Trophoblast cell (in vitro differentiated cells and primary cell): ENCODE measurements around the gene ENDOU.
A peak's percentile ranks its signal among the peaks of the same experiment; 100 is the strongest.

Source experiments
- DNase-seq, 2 donors: peaks; one replicate each; pipeline ENCODE4 v3.0.0-alpha.2; 2016
- H2AFZ ChIP-seq: 2 replicates; pipeline ENCODE4 v1.6.1; 2013; ENCODE audit warnings: low read length, moderate library complexity, mild to moderate bottlenecking; ENCODE audit not compliant: insufficient read depth, poor library complexity
- H2AK5ac ChIP-seq: 2 replicates; pipeline ENCODE4 v1.6.1; 2013; ENCODE audit warnings: mild to moderate bottlenecking, low read length
- H2BK120ac ChIP-seq: 2 replicates; pipeline ENCODE4 v1.6.1; 2013; ENCODE audit warnings: low read length, mild to moderate bottlenecking, moderate library complexity; ENCODE audit not compliant: insufficient read depth, poor library complexity
- H2BK12ac ChIP-seq: 2 replicates; pipeline ENCODE4 v1.6.1; 2013; ENCODE audit warnings: mild to moderate bottlenecking, low read length, moderate library complexity
- H2BK5ac ChIP-seq: 2 replicates; pipeline ENCODE4 v1.6.1; 2013; ENCODE audit warnings: low read length, low read depth, moderate library complexity, mild to moderate bottlenecking; ENCODE audit not compliant: poor library complexity
- H3K14ac ChIP-seq: 2 replicates; pipeline ENCODE4 v1.6.1; 2013; ENCODE audit warnings: mild to moderate bottlenecking, low read length
- H3K18ac ChIP-seq: 2 replicates; pipeline ENCODE4 v1.6.1; 2013; ENCODE audit warnings: mild to moderate bottlenecking, low read length
- H3K23ac ChIP-seq: 2 replicates; pipeline ENCODE4 v1.6.1; 2013; ENCODE audit warnings: low read length
- H3K27ac ChIP-seq: 2 replicates; pipeline ENCODE4 v1.5.1; 2013; ENCODE audit warnings: low read depth, mild to moderate bottlenecking, inconsistent platforms, low read length, moderate library complexity
- H3K27me3 ChIP-seq: 2 replicates; pipeline ENCODE4 v1.6.1; 2013; ENCODE audit warnings: inconsistent platforms, mild to moderate bottlenecking, low read length, moderate library complexity; ENCODE audit not compliant: insufficient read depth
- H3K36me3 ChIP-seq, 2 experiments: 1 replicate in 1 of 2; 2 replicates in 1 of 2; pipeline ENCODE4 v1.6.1; 2013; ENCODE audit warnings: low read length in 2 of 2, mild to moderate bottlenecking in 2 of 2, moderate library complexity in 1 of 2; ENCODE audit not compliant: insufficient read depth in 2 of 2, control insufficient read depth in 1 of 2
- H3K4ac ChIP-seq: 2 replicates; pipeline ENCODE4 v1.6.1; 2013; ENCODE audit warnings: low read depth, mild to moderate bottlenecking, low read length, moderate library complexity
- H3K4me1 ChIP-seq, 2 experiments: 1 replicate in 1 of 2; 2 replicates in 1 of 2; pipeline ENCODE4 v1.6.1; 2013; ENCODE audit warnings: low read length in 2 of 2, mild to moderate bottlenecking in 2 of 2, moderate library complexity in 1 of 2; ENCODE audit not compliant: insufficient read depth in 2 of 2, control insufficient read depth in 1 of 2
- H3K4me2 ChIP-seq: 2 replicates; pipeline ENCODE4 v1.6.1; 2013; ENCODE audit warnings: inconsistent platforms, mild to moderate bottlenecking, low read length, moderate library complexity
- H3K4me3 ChIP-seq: 2 replicates; pipeline ENCODE4 v1.5.1; 2013; ENCODE audit warnings: mild to moderate bottlenecking, low read depth, low read length, inconsistent platforms
- H3K79me1 ChIP-seq: one replicate; pipeline ENCODE4 v1.6.1; 2013; ENCODE audit warnings: low read length
- H3K79me2 ChIP-seq: 2 replicates; pipeline ENCODE4 v1.6.1; 2013; ENCODE audit warnings: low read length, mild to moderate bottlenecking; ENCODE audit not compliant: control insufficient read depth, insufficient read depth, poor library complexity
- H3K9ac ChIP-seq: 2 replicates; pipeline ENCODE4 v1.6.1; 2013; ENCODE audit warnings: mild to moderate bottlenecking, low read length
- H3K9me3 ChIP-seq: 2 replicates; pipeline ENCODE4 v1.6.1; 2013; ENCODE audit warnings: low read depth, mild to moderate bottlenecking, control low read depth, inconsistent platforms, low read length; ENCODE audit not compliant: insufficient read depth
- H4K12ac ChIP-seq: 2 replicates; pipeline ENCODE4 v1.6.1; 2013; ENCODE audit warnings: low read depth, mild to moderate bottlenecking, low read length, moderate library complexity
- H4K8ac ChIP-seq: 2 replicates; pipeline ENCODE4 v1.6.1; 2013; ENCODE audit warnings: low read depth, mild to moderate bottlenecking, low read length, moderate library complexity
- H4K91ac ChIP-seq: one replicate; pipeline ENCODE4 v1.6.1; 2013; ENCODE audit warnings: low read depth, mild to moderate bottlenecking, low read length, moderate library complexity
- WGBS: extraction: QIAGEN DNeasy Blood & Tissue Kit; methylation state at CpG from one replicate; pipeline ENCODE4 v1.1.7; 2013; ENCODE audit warnings: missing lambda C conversion rate; ENCODE audit not compliant: insufficient read length, insufficient coverage; ENCODE audit errors: extremely low coverage; 5-methylcytosine and 5-hydroxymethylcytosine counted together

Gene ENDOU

GRCh38 chr12:47710278-47710677 is 15.0 kb downstream of the ENDOU start:
- Histone ChIP-seq H4K91ac (no peak overlapping the region), H3K79me1 (peaks cover 4% of the 10 kb centered on the region), H3K4me1 (no peaks in the 10 kb centered on the region), H3K4ac (no peak overlapping the region), H3K36me3 (no peaks in the 10 kb centered on the region), H4K12ac (no peak overlapping the region), H3K9me3 (no peaks in the 10 kb centered on the region), H3K14ac (no peak overlapping the region), H2BK120ac (no peak overlapping the region), H2BK12ac (no peak overlapping the region), H3K27me3 (no peaks in the 10 kb centered on the region), H3K79me2 (peaks cover 5% of the 10 kb centered on the region), H3K27ac (no peak overlapping the region), H2BK5ac (no peak overlapping the region), H3K9ac (no peak overlapping the region), H3K4me3 (no peak overlapping the region), H3K18ac (no peak overlapping the region), H2AK5ac (no peak overlapping the region), H3K4me2 (no peak overlapping the region), H3K23ac (no peak overlapping the region), H4K8ac (no peak overlapping the region), H2AFZ (no peak overlapping the region)
- DNase-seq = peak in 1 of 2 donors; percentile 20

- no peak overlapping the region for H4K8ac ChIP-seq
- no peak overlapping the region for H3K14ac ChIP-seq
- no peak overlapping the region for H4K12ac ChIP-seq
- H3K4me2 ChIP-seq = no peak overlapping the region
- H3K4me3 ChIP-seq = no peak overlapping the region
- H3K23ac ChIP-seq = no peak overlapping the region
- H2BK12ac ChIP-seq = no peak overlapping the region
- no peak overlapping the region for H3K27ac ChIP-seq
- H3K36me3 ChIP-seq = no peaks in the 10 kb centered on the region
- peaks cover 4% of the 10 kb centered on the region for H3K79me1 ChIP-seq
- no peaks in the 10 kb centered on the region for H3K4me1 ChIP-seq
- WGBS = no CpG with 5 or more reads among the region's 2 CpGs
- DNase-seq = no peak
- H2AFZ ChIP-seq = no peak overlapping the region
- no peak overlapping the region for H3K18ac ChIP-seq
- H3K79me2 ChIP-seq = peaks cover 6% of the 10 kb centered on the region
- no peak overlapping the region for H4K91ac ChIP-seq
- no peaks in the 10 kb centered on the region for H3K27me3 ChIP-seq
- H2BK120ac ChIP-seq = no peak overlapping the region
- H3K4ac ChIP-seq = no peak overlapping the region
- no peak overlapping the region for H2AK5ac ChIP-seq
- no peak overlapping the region for H2BK5ac ChIP-seq
- H3K9ac ChIP-seq = no peak overlapping the region
- no peaks in the 10 kb centered on the region for H3K9me3 ChIP-seq
Measured at GRCh38 chr12:47709671-47710070, 15.6 kb downstream of the ENDOU start.

- DNase-seq = peak in 1 of 2 donors; percentile 50
- Histone ChIP-seq H3K9me3 (no peaks in the 10 kb centered on the region), H3K23ac (no peak overlapping the region), H2BK12ac (no peak overlapping the region), H2AFZ (no peak overlapping the region), H3K79me1 (peaks cover 4% of the 10 kb centered on the region), H2BK5ac (no peak overlapping the region), H4K8ac (no peak overlapping the region), H3K18ac (no peak overlapping the region), H2BK120ac (no peak overlapping the region), H3K27me3 (no peaks in the 10 kb centered on the region), H3K36me3 (no peaks in the 10 kb centered on the region), H2AK5ac (no peak overlapping the region), H4K12ac (no peak overlapping the region), H3K27ac (no peak overlapping the region), H3K79me2 (peaks cover 7% of the 10 kb centered on the region), H3K4me2 (no peak overlapping the region), H3K9ac (no peak overlapping the region), H3K14ac (no peak overlapping the region), H3K4me3 (no peak overlapping the region), H3K4me1 (no peaks in the 10 kb centered on the region), H3K4ac (no peak overlapping the region), H4K91ac (no peak overlapping the region)
- no CpG with 5 or more reads among the region's 4 CpGs for WGBS
Measured at GRCh38 chr12:47709237-47709636, 16.1 kb downstream of the ENDOU start.

- no peaks in the 10 kb centered on the region for H3K9me3 ChIP-seq
- no peak overlapping the region for H3K4ac ChIP-seq
- no peak overlapping the region for H3K9ac ChIP-seq
- no peak overlapping the region for H2AK5ac ChIP-seq
- H4K91ac ChIP-seq = no peak overlapping the region
- no peak overlapping the region for H3K18ac ChIP-seq
- no peak overlapping the region for H3K4me2 ChIP-seq
- H2BK12ac ChIP-seq = no peak overlapping the region
- no peak overlapping the region for H3K27ac ChIP-seq
- no peak overlapping the region for H4K12ac ChIP-seq
- no peak overlapping the region for H4K8ac ChIP-seq
- no peak overlapping the region for H2BK5ac ChIP-seq
- no peaks in the 10 kb centered on the region for H3K27me3 ChIP-seq
- H2BK120ac ChIP-seq = no peak overlapping the region
- H3K79me1 ChIP-seq = peaks cover 4% of the 10 kb centered on the region
- no peaks in the 10 kb centered on the region for H3K36me3 ChIP-seq
- no peaks in the 10 kb centered on the region for H3K4me1 ChIP-seq
- H2AFZ ChIP-seq = no peak overlapping the region
- no peak overlapping the region for H3K23ac ChIP-seq
- H3K14ac ChIP-seq = no peak overlapping the region
- peaks cover 7% of the 10 kb centered on the region for H3K79me2 ChIP-seq
- no peak for DNase-seq
- H3K4me3 ChIP-seq = no peak overlapping the region
- WGBS = no CpG with 5 or more reads among the region's 5 CpGs
Measured at GRCh38 chr12:47707905-47708543, 17.3 kb downstream of the ENDOU start.
